Chondrocyte (in vitro differentiated cells): ENCODE data around the gene TBC1D17. TPM values are rescaled to one million over a fixed set of nuclear protein-coding genes. Genes with fewer than 3 reads are reported as not detected.
A peak's percentile ranks its signal among the peaks of the same experiment; 100 is the strongest.

Experiments used
- DNase-seq: peaks from one replicate; pipeline ENCODE4 v3.0.0; 2021; ENCODE audit warnings: mixed read lengths, low spot score
- H3K27ac Mint-ChIP-seq: one replicate; pipeline ENCODE4 v1.8.0; 2021; ENCODE audit warnings: mild to moderate bottlenecking, moderate library complexity, mixed read lengths; ENCODE audit not compliant: unreplicated experiment
- H3K27me3 Mint-ChIP-seq: 2 replicates; pipeline ENCODE4 v1.8.0; 2021; ENCODE audit warnings: low read depth, mixed read lengths
- H3K36me3 Mint-ChIP-seq: 2 replicates; pipeline ENCODE4 v1.8.0; 2021; ENCODE audit warnings: low read depth, mixed read lengths
- H3K4me1 Mint-ChIP-seq: 2 replicates; pipeline ENCODE4 v1.8.0; 2021; ENCODE audit warnings: low read depth, mild to moderate bottlenecking, mixed read lengths
- H3K4me3 Mint-ChIP-seq: one replicate; pipeline ENCODE4 v1.8.0; 2021; ENCODE audit warnings: mild to moderate bottlenecking, moderate library complexity, mixed read lengths; ENCODE audit not compliant: unreplicated experiment
- H3K9me3 Mint-ChIP-seq: 2 replicates; pipeline ENCODE4 v1.8.0; 2021; ENCODE audit warnings: low read depth, mixed read lengths
- CTCF ChIP-seq: fragments of 200-600 bp; sonication (generic); IDR thresholded peaks from 2 replicates; pipeline ENCODE4 v1.5.0; 2021; ENCODE audit warnings: antibody characterized with exemption, mild to moderate bottlenecking, moderate library complexity
- total RNA-seq: library from RNA; stranded (reverse); gene quantifications from 3 replicates; pipeline ENCODE4 v1.2.1, GENCODE V29; 2021

Gene TBC1D17
- total RNA-seq, 1 donor from 2014 or later, result 44.8 TPM

- TF ChIP-seq CTCF, result no peak
- H3K27me3 Mint-ChIP-seq, result no peaks in the 10 kb centered on the region
- H3K4me3 Mint-ChIP-seq, result peak overlapping the region; percentile 41
- H3K36me3 Mint-ChIP-seq, result peaks cover 5% of the 10 kb centered on the region
- H3K9me3 Mint-ChIP-seq, result peaks cover 9% of the 10 kb centered on the region
- DNase-seq, result no peak
- peaks cover 52% of the 10 kb centered on the region for H3K4me1 Mint-ChIP-seq
- H3K27ac Mint-ChIP-seq, result peak overlapping the region; percentile 87
These were observed 28.6 kb upstream of the TBC1D17 start for GRCh38 chr19:49848938-49849337.

- peak overlapping the region; percentile 98 for H3K27ac Mint-ChIP-seq
- H3K27me3 Mint-ChIP-seq, result no peaks in the 10 kb centered on the region
- no peak for DNase-seq
- H3K36me3 Mint-ChIP-seq, result peaks cover 5% of the 10 kb centered on the region
- peak overlapping the region; percentile 81 for H3K4me3 Mint-ChIP-seq
- no peak for TF ChIP-seq CTCF
- H3K4me1 Mint-ChIP-seq, result peaks cover 53% of the 10 kb centered on the region
- peaks cover 9% of the 10 kb centered on the region for H3K9me3 Mint-ChIP-seq
These were observed 27.9 kb upstream of the TBC1D17 start for GRCh38 chr19:49849433-49850220.

GRCh38 chr19:49850221-49850486 is 27.3 kb upstream of the TBC1D17 start:
- H3K27ac Mint-ChIP-seq, result peak overlapping the region; percentile 98
- H3K9me3 Mint-ChIP-seq, result peaks cover 9% of the 10 kb centered on the region
- no peak for DNase-seq
- TF ChIP-seq CTCF, result no peak
- H3K36me3 Mint-ChIP-seq, result peaks cover 5% of the 10 kb centered on the region
- H3K4me1 Mint-ChIP-seq, result peaks cover 50% of the 10 kb centered on the region
- H3K27me3 Mint-ChIP-seq, result no peaks in the 10 kb centered on the region
- H3K4me3 Mint-ChIP-seq, result peak overlapping the region; percentile 81

- H3K4me1 Mint-ChIP-seq, result peaks cover 47% of the 10 kb centered on the region
- H3K4me3 Mint-ChIP-seq, result peak within 1 kb of the TSS; percentile 81
- H3K9me3 Mint-ChIP-seq, result peaks cover 9% of the 10 kb centered on the region
- peak within 1 kb of the TSS; percentile 98 for H3K27ac Mint-ChIP-seq
- TF ChIP-seq CTCF, result no peak
- no peaks in the 10 kb centered on the region for H3K27me3 Mint-ChIP-seq
- H3K36me3 Mint-ChIP-seq, result peaks cover 8% of the 10 kb centered on the region
- DNase-seq, result peak; percentile 96
These were observed 26.8 kb upstream of the TBC1D17 start, which contains the start of gene PTOV1 for GRCh38 chr19:49850487-49851342. Gene PTOV1, plus strand, starts transcription at chr19:49851159.

GRCh38 chr19:49851456-49852259 is 25.8 kb upstream of the TBC1D17 start:
- Mint-ChIP-seq H3K9me3 (peaks cover 9% of the 10 kb centered on the region), H3K36me3 (peaks cover 9% of the 10 kb centered on the region), H3K27ac (peak overlapping the region; percentile 70), H3K27me3 (no peaks in the 10 kb centered on the region), H3K4me1 (peaks cover 43% of the 10 kb centered on the region), H3K4me3 (peak overlapping the region; percentile 77)
- TF ChIP-seq CTCF, result no peak
- DNase-seq, result peak; percentile 77
